Posterior cingulate gyrus (tissue), 11 donors: Measurements from ENCODE around the gene AKR1B15.

Source experiments
- DNase-seq, 10 donors: peaks; one replicate each; pipeline versions ENCODE4 v3.0.0 to v3.0.0-alpha.2; 2020 to 2021; ENCODE audit warnings: mixed read lengths in 3 of 10
- intact Hi-C: fragments of 100-400 bp; cut with DNase I; formaldehyde crosslinking; loops from one replicate; pipeline ENCODE4 v1.15.1; 2023

The AKR1B15 gene

GRCh38 chr7:134605978-134606923 lies 57.3 kb downstream of the AKR1B15 start:
- peak in 7 of 10 donors; percentile 48 to 94 (median 74) for DNase-seq
- intact Hi-C loops: loop anchor here (1.0 kb wide), 2 partner anchors 92 to 174 kb away; no protein-coding TSS in a partner anchor

- no peak for DNase-seq
- intact Hi-C loops: no loop called here
Observed at GRCh38 chr7:134611611-134612151, 62.8 kb downstream of the AKR1B15 start.

- intact Hi-C loops: no loop called here
- DNase-seq: no peak
Observed at GRCh38 chr7:134612197-134612596, 63.3 kb downstream of the AKR1B15 start.

DNA sequence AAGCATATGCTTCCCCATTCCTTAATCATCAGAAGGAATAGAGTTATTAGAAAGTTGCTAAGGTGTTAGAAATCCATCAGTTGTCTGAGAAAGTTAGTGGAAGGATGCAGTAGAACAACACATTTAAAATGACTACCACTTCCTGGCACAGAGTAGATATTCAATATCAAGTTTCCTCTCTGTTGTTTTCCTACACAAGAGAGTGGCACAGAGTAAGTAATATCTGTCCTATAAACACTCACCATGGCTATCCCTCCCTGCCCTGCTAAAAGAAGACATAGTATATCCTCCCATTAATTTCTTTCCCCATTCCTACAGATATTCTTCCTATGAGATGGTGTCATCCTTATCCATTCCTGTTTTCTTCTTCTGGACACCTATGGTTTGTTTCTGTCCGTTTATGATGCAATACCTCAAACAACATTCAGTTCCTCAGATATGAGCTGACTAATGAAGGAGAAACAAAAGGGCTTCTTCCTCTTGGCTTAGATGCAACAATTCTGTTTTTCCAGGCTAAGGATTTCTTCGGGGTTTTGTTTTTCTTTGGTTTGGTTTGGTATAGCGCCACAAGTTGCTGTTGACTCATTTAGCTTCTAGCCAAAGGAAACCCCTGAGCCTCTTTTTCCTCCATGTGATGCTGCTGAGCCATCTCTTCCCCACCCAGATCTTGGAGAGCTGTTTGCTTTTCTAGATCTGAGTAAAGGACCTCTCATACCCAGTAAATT lies 64.9 kb downstream of the AKR1B15 start:
- intact Hi-C loops: no loop called here
- no peak for DNase-seq

GRCh38 chr7:134616611-134617010 lies 67.7 kb downstream of the AKR1B15 start:
- intact Hi-C loops: no loop called here
- DNase-seq: no peak

DNA sequence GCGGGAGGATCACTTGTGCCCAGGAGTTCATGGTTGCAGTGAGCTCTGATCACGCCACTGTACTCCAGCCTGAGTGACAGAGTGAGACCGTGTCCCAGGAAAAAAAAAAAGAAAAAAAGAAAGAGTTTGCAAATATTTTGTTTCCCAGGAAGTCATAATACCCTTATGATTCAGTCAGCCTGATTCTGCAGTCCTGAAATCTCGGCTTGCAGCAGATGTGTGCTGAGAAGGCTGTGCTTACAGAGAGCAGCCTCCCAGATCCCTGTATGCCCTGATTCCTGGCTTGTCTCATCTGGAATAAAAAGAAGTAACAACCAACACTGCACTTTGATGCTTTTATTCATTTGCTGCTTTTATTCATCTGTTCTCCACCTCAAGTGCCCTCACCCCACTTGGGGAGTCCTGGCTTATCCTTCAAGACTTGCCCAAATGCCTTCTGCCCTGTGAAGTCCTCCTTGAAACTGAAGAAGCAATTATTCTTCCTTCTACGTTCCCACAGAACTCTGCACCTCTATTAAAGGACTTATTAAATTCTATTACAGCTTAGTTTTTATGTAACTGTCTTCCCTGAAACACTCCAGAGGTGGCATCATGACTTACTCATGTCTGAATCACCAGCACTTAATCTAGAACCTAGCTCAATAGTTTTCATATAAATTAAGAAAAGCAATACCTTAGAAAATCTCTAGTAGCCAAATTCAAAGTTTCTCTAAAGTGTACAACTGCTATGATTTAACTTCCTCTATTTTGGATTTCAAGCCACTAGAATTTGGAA lies 70.0 kb downstream of the AKR1B15 start:
- DNase-seq: peak in 2 of 10 donors; percentile 9 to 39
- intact Hi-C loops: no loop called here

- DNase-seq: peak in 1 of 10 donors; percentile 14
- intact Hi-C loops: no loop called here
Observed at GRCh38 chr7:134619627-134620331, 70.9 kb downstream of the AKR1B15 start.

GRCh38 chr7:134622303-134622995 lies 73.5 kb downstream of the AKR1B15 start:
- intact Hi-C loops: no loop called here
- no peak for DNase-seq

DNA sequence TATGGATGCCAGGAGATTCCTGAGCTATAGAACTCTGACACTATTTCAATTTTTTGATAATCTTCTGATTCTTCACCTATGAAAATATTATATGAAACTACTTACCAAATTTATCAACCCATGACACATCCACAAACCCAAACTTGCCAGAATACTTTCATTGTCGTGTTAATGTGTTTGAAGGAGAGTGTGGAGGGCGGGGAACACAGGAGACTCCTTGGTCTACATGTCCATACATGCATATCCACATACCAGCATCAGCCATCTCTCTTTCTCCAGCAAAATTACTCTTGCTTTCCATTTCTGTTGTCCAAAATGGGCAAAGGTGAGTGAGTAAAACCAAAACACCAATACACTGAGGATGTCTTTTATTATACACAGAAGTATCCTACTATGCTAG lies 74.3 kb downstream of the AKR1B15 start:
- intact Hi-C loops: no loop called here
- DNase-seq: no peak

- no peak for DNase-seq
- intact Hi-C loops: no loop called here
Observed at GRCh38 chr7:134625550-134625949, 76.6 kb downstream of the AKR1B15 start.

DNA sequence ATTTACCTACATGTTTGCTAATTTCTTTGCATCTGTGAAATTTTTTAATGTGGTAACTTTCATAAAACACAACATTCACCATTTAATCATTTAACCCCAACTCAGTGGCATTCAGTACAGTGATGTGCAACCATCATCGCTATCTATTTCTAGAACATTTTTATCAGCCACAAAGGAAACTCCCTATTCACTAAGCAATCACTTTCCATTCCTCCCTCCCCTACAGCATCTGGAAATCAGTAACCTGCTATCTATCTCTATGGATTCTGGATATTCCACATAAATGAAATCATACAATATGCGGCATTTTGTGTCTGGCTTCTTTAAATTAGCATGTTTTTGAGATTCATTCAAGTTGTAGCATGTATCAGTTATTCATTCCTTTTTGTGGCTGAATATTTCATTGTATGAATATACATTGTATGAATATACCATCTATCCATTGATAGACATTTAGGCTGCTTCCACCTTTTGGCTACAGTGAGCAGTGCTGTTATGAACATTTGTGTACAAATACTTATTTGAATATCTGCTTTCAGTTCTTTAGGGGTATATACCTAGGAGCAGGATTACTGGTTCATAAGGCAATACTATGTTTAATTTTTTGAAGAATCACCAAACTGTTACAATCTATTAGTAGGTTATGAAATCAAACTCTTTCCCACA lies 78.3 kb downstream of the AKR1B15 start:
- no peak for DNase-seq
- intact Hi-C loops: no loop called here

GRCh38 chr7:134627775-134628153 lies 78.9 kb downstream of the AKR1B15 start:
- no peak for DNase-seq
- intact Hi-C loops: no loop called here

- intact Hi-C loops: no loop called here
- DNase-seq: no peak
Observed at GRCh38 chr7:134629445-134629844, 80.5 kb downstream of the AKR1B15 start.
